Mesendoderm (in vitro differentiated cells): ENCODE measurements around the gene PLEKHD1.

ENCODE experiments used
- DNase-seq: peaks from one replicate; pipeline ENCODE4 v3.0.0; 2013
- H2AK5ac ChIP-seq: 2 replicates; pipeline ENCODE4 v1.6.1; 2013; ENCODE audit warnings: low read length, inconsistent platforms
- H2BK120ac ChIP-seq: 2 replicates; pipeline ENCODE4 v1.6.1; 2013; ENCODE audit warnings: low read depth, mild to moderate bottlenecking, low read length, moderate library complexity, mixed read lengths
- H2BK15ac ChIP-seq: replicated peaks from 2 replicates; pipeline ENCODE4 v1.6.1; 2013; ENCODE audit warnings: low read depth, mild to moderate bottlenecking, moderate library complexity
- H2BK5ac ChIP-seq: 2 replicates; pipeline ENCODE4 v1.6.1; 2013; ENCODE audit warnings: low read length, inconsistent platforms
- H3K18ac ChIP-seq: 2 replicates; pipeline ENCODE4 v1.6.1; 2013; ENCODE audit warnings: mild to moderate bottlenecking, low read length, mixed read lengths
- H3K23ac ChIP-seq: one replicate; pipeline ENCODE4 v1.6.1; 2013; ENCODE audit warnings: low read length
- H3K27ac ChIP-seq: 2 replicates; pipeline ENCODE4 v1.5.1; 2013; ENCODE audit warnings: low read depth, mild to moderate bottlenecking, inconsistent platforms, low read length, moderate library complexity
- H3K27me3 ChIP-seq: 2 replicates; pipeline ENCODE4 v1.6.1; 2013; ENCODE audit warnings: low read length, control low read depth, mild to moderate bottlenecking, inconsistent platforms; ENCODE audit not compliant: insufficient read depth, poor library complexity
- H3K36me3 ChIP-seq: 2 replicates; pipeline ENCODE4 v1.6.1; 2013; ENCODE audit warnings: low read length, inconsistent platforms; ENCODE audit not compliant: control insufficient read depth, insufficient read depth
- H3K4ac ChIP-seq: one replicate; pipeline ENCODE4 v1.6.1; 2013; ENCODE audit warnings: low read depth, mild to moderate bottlenecking, low read length, moderate library complexity
- H3K4me1 ChIP-seq: 2 replicates; pipeline ENCODE4 v1.6.1; 2013; ENCODE audit warnings: low read depth, low read length, inconsistent platforms; ENCODE audit not compliant: control insufficient read depth
- H3K4me2 ChIP-seq: 2 replicates; pipeline ENCODE4 v1.6.1; 2013; ENCODE audit warnings: low read length
- H3K4me3 ChIP-seq: 2 replicates; pipeline ENCODE4 v1.5.1; 2013; ENCODE audit warnings: mild to moderate bottlenecking, low read length
- H3K56ac ChIP-seq: one replicate; pipeline ENCODE4 v1.6.1; 2013; ENCODE audit warnings: low read length
- H3K79me1 ChIP-seq: 2 replicates; pipeline ENCODE4 v1.6.1; 2013; ENCODE audit warnings: low read length, inconsistent platforms
- H3K79me2 ChIP-seq: 2 replicates; pipeline ENCODE4 v1.6.1; 2013; ENCODE audit warnings: mild to moderate bottlenecking, low read length; ENCODE audit not compliant: control insufficient read depth, insufficient read depth
- H3K9ac ChIP-seq: 2 replicates; pipeline ENCODE4 v1.6.1; 2013; ENCODE audit warnings: low read length, inconsistent platforms
- H4K5ac ChIP-seq: one replicate; pipeline ENCODE4 v1.6.1; 2013; ENCODE audit warnings: low read length
- H4K8ac ChIP-seq: one replicate; pipeline ENCODE4 v1.6.1; 2013; ENCODE audit warnings: low read depth, mild to moderate bottlenecking, control low read depth, low read length, moderate library complexity
- WGBS: extraction: QIAGEN DNeasy Blood & Tissue Kit; methylation state at CpG from one replicate; pipeline ENCODE4 v1.1.7; 2013; ENCODE audit warnings: low lambda C conversion rate, missing lambda C conversion rate; ENCODE audit not compliant: insufficient coverage; ENCODE audit errors: extremely low coverage; 5-methylcytosine and 5-hydroxymethylcytosine counted together

Gene PLEKHD1

DNA sequence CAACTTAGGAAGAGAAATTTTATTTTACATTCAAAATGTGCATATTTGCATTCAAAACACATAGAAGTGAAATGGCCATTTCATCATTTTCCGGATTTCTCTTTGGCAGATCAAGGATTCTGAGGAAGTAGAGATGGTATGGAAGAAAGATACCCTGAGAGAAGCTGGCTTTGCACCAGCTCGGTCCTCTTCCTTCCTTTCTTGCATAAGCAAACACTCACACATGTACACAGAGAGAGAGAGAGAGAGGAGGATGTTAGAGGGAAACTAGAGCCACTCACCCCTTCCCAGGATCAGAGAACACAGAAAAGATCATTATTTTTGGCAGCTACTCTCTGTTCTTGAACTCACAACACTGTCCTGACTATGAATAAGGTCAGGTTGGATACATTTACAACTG is 15.6 kb upstream of the PLEKHD1 start:
- no peak for DNase-seq
- H3K27ac ChIP-seq = no peak overlapping the region
- no CpG with 5 or more reads among the region's 2 CpGs for WGBS

DNA sequence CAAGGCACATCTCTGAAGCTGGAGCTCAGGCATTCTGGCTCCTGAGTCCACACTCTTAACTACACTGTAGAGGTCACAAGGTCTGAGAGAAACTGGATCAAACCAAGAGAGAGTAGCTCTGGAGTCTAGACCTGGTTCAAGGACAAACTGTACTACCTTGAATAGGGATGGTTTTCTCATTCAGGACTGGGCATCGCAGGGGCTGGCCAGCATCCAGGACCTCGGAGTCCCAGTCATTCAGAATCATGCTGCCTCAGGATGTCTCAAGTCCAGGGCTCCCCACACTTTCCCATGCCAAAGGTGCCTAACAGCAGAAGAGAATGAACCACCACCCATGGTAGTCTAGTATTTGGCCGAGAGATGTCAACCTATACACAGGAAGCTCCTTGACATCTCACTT is 13.1 kb upstream of the PLEKHD1 start:
- Histone ChIP-seq H2BK5ac (no peak overlapping the region), H3K79me1 (no peaks in the 10 kb centered on the region), H2BK15ac (no peak overlapping the region), H2BK120ac (no peak overlapping the region), H3K36me3 (no peaks in the 10 kb centered on the region), H3K18ac (no peak overlapping the region), H3K4me1 (no peaks in the 10 kb centered on the region), H3K23ac (no peak overlapping the region), H3K56ac (no peak overlapping the region), H3K4me2 (no peak overlapping the region), H2AK5ac (no peak overlapping the region), H4K5ac (no peak overlapping the region), H3K4me3 (no peak overlapping the region), H3K4ac (no peak overlapping the region), H3K27me3 (no peaks in the 10 kb centered on the region), H3K79me2 (no peaks in the 10 kb centered on the region), H3K27ac (no peak overlapping the region), H4K8ac (no peak overlapping the region), H3K9ac (no peak overlapping the region)
- WGBS = no CpG with 5 or more reads among the region's 3 CpGs
- no peak for DNase-seq

More for the DNA sequence above, 15.6 kb upstream of the PLEKHD1 start:
- H3K4me2 ChIP-seq = no peak overlapping the region
- no peak overlapping the region for H3K4me3 ChIP-seq
- no peaks in the 10 kb centered on the region for H3K79me2 ChIP-seq
- no peak overlapping the region for H3K4ac ChIP-seq
- no peaks in the 10 kb centered on the region for H3K27me3 ChIP-seq
- H3K36me3 ChIP-seq = no peaks in the 10 kb centered on the region
- no peak overlapping the region for H3K18ac ChIP-seq
- no peak overlapping the region for H2BK5ac ChIP-seq
- no peak overlapping the region for H3K23ac ChIP-seq
- H3K9ac ChIP-seq = no peak overlapping the region
- no peaks in the 10 kb centered on the region for H3K4me1 ChIP-seq
- H3K56ac ChIP-seq = no peak overlapping the region
- H3K79me1 ChIP-seq = no peaks in the 10 kb centered on the region
- no peak overlapping the region for H2AK5ac ChIP-seq
- no peak overlapping the region for H4K8ac ChIP-seq
- H2BK15ac ChIP-seq = no peak overlapping the region
- H4K5ac ChIP-seq = no peak overlapping the region
- H2BK120ac ChIP-seq = no peak overlapping the region

DNA sequence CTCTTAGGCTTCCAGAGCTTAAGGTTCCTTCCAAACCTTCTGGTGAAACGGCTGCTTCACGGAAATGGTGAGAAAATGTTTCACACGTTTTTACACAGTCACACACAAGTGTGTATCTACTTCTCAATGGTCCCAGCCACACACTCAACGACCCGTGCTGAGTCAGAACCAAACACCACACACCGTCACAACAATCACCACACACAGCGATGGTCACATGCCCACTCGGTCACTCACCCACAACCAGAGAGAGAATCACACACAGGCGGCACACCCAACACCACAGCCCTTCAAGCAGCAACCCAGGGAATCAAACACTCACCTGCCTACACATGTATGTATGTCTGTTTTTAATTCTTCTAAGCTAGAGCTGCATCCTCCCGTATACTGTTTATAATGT is 12.6 kb upstream of the PLEKHD1 start:
- no peak for DNase-seq
- Histone ChIP-seq H3K27ac (no peak overlapping the region), H2BK15ac (no peak overlapping the region), H3K9ac (no peak overlapping the region), H4K8ac (no peak overlapping the region), H2BK5ac (no peak overlapping the region), H3K79me1 (no peaks in the 10 kb centered on the region), H4K5ac (no peak overlapping the region), H3K36me3 (no peaks in the 10 kb centered on the region), H3K27me3 (no peaks in the 10 kb centered on the region), H3K4me1 (no peaks in the 10 kb centered on the region), H3K79me2 (no peaks in the 10 kb centered on the region), H3K23ac (no peak overlapping the region), H3K4me2 (no peak overlapping the region), H2AK5ac (no peak overlapping the region), H3K4ac (no peak overlapping the region), H3K56ac (no peak overlapping the region), H3K4me3 (no peak overlapping the region), H2BK120ac (no peak overlapping the region), H3K18ac (no peak overlapping the region)
- no CpG with 5 or more reads among the region's 10 CpGs for WGBS

DNA sequence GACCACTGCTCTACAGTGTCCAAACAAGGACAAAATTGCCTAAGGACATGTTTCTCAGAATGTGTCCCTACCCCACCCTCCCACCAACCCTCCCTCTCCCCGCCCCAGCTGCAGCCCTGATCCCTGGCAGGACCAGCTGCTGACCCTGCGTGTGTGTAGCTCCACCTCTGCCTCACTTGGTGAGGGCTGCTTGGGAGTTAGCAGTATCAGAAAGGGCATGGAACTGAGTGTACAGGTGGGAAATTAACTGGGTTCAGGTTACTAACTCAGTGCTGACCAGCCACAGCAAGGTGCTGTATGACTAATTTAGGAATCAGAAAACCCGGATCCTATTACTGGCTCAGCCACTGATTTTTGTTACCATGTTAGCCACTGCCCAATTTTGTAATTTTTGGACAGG is 11.3 kb upstream of the PLEKHD1 start:
- Histone ChIP-seq H3K23ac (no peak overlapping the region), H3K79me2 (no peaks in the 10 kb centered on the region), H3K4ac (no peak overlapping the region), H3K27me3 (no peaks in the 10 kb centered on the region), H3K79me1 (no peaks in the 10 kb centered on the region), H2BK5ac (no peak overlapping the region), H3K56ac (no peak overlapping the region), H3K4me2 (no peak overlapping the region), H3K9ac (no peak overlapping the region), H3K36me3 (no peaks in the 10 kb centered on the region), H3K27ac (no peak overlapping the region), H4K5ac (no peak overlapping the region), H2BK15ac (no peak overlapping the region), H3K4me1 (no peaks in the 10 kb centered on the region), H3K4me3 (no peak overlapping the region), H3K18ac (no peak overlapping the region), H4K8ac (no peak overlapping the region), H2AK5ac (no peak overlapping the region), H2BK120ac (no peak overlapping the region)
- DNase-seq = no peak
- no CpG with 5 or more reads among the region's 3 CpGs for WGBS

DNA sequence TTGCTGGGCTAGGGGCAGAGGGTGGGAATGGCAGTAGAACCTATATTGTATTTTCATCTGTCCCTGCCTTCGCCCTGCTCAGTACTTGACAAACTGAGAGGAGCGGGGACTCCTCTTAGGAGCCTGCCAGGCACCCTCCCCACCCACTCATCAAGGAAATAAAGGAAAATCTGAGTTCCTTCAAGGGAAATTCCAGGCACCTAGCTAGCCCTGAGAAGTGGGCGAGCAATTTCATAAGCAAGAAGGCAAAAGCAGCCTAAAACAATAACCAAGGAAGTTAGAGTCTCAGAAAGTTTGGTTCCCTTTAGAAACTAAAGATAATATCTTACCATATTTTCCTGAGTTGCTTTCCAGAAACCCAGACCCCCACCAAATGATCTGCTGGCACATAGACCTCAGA is 10.6 kb upstream of the PLEKHD1 start:
- no peaks in the 10 kb centered on the region for H3K27me3 ChIP-seq
- no peaks in the 10 kb centered on the region for H3K36me3 ChIP-seq
- H4K5ac ChIP-seq = no peak overlapping the region
- H3K56ac ChIP-seq = no peak overlapping the region
- no peak overlapping the region for H2BK5ac ChIP-seq
- WGBS = no CpG with 5 or more reads among the region's 3 CpGs
- no peak overlapping the region for H2BK15ac ChIP-seq
- no peak overlapping the region for H3K4me2 ChIP-seq
- DNase-seq = no peak
- H3K27ac ChIP-seq = no peak overlapping the region
- no peak overlapping the region for H3K23ac ChIP-seq
- no peak overlapping the region for H3K4me3 ChIP-seq
- H4K8ac ChIP-seq = no peak overlapping the region
- no peak overlapping the region for H2AK5ac ChIP-seq
- no peak overlapping the region for H3K4ac ChIP-seq
- no peaks in the 10 kb centered on the region for H3K79me2 ChIP-seq
- H2BK120ac ChIP-seq = no peak overlapping the region
- H3K9ac ChIP-seq = no peak overlapping the region
- no peaks in the 10 kb centered on the region for H3K79me1 ChIP-seq
- H3K18ac ChIP-seq = no peak overlapping the region
- no peaks in the 10 kb centered on the region for H3K4me1 ChIP-seq

DNA sequence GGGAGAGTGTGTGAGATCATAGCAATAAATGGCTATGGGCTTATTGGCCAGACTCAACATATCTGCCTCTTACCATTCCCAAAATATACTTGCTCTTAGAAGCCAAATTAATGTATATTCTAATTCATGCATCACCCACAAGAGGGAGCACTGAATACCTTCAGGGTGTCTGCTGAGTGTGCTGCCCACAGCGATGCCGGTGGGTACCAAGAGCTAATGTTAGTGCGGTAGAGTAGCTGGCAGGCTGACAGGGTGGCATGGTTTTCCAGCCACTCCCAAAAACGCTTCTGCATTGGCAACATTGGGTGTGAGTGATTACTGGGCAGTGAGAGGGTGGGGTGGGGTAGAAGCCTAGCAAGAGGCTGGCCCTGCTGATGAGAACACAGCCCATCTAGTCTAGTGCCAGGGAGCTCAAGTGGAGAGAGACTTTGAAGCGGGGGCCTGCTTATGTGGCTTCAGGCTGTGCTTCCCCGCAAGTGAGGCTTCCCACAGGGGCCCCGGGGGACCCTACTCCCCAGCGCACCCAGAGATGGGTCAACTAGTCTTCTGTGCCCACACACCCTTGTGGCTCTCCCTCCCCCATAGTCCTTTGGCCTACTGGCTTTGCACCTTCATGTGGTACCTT is 9.2 kb upstream of the PLEKHD1 start:
- no peaks in the 10 kb centered on the region for H3K36me3 ChIP-seq
- no peaks in the 10 kb centered on the region for H3K79me2 ChIP-seq
- H3K4me1 ChIP-seq = no peaks in the 10 kb centered on the region
- H4K8ac ChIP-seq = no peak overlapping the region
- H3K18ac ChIP-seq = no peak overlapping the region
- no peak overlapping the region for H3K56ac ChIP-seq
- H3K27ac ChIP-seq = no peak overlapping the region
- no peak overlapping the region for H3K4me3 ChIP-seq
- no peak overlapping the region for H2BK5ac ChIP-seq
- no peak overlapping the region for H2BK15ac ChIP-seq
- H2AK5ac ChIP-seq = no peak overlapping the region
- no peak overlapping the region for H4K5ac ChIP-seq
- WGBS = no CpG with 5 or more reads among the region's 8 CpGs
- H3K79me1 ChIP-seq = no peaks in the 10 kb centered on the region
- no peaks in the 10 kb centered on the region for H3K27me3 ChIP-seq
- peak; percentile 39 for DNase-seq
- H2BK120ac ChIP-seq = no peak overlapping the region
- no peak overlapping the region for H3K4ac ChIP-seq
- no peak overlapping the region for H3K4me2 ChIP-seq
- H3K23ac ChIP-seq = no peak overlapping the region
- no peak overlapping the region for H3K9ac ChIP-seq
